H9 (cell line): ENCODE results near the gene RNF17. TPM values are rescaled to one million over a fixed set of nuclear protein-coding genes. Genes with fewer than 3 reads are reported as not detected.

Experiments used
- DNase-seq: peaks from one replicate; pipeline ENCODE4 v3.0.0-alpha.2; 2017
- H2AFZ ChIP-seq: one replicate; pipeline ENCODE4 v1.6.1; 2013; ENCODE audit warnings: mild to moderate bottlenecking, low read length, control low read depth, moderate library complexity
- H2AK5ac ChIP-seq: 2 replicates; pipeline ENCODE4 v1.6.1; 2013; ENCODE audit warnings: low read length, control low read depth, mixed read lengths; ENCODE audit not compliant: insufficient read length
- H2BK120ac ChIP-seq: one replicate; pipeline ENCODE4 v1.6.1; 2013; ENCODE audit warnings: low read depth, mild to moderate bottlenecking, low read length, control low read depth, inconsistent platforms; ENCODE audit not compliant: poor library complexity, severe bottlenecking
- H2BK12ac ChIP-seq: 2 replicates; pipeline ENCODE4 v1.6.1; 2013; ENCODE audit warnings: low read length, control low read depth, mixed read lengths, low read depth; ENCODE audit not compliant: insufficient read length
- H2BK15ac ChIP-seq: 2 replicates; pipeline ENCODE4 v1.6.1; 2013; ENCODE audit warnings: low read depth, low read length, control low read depth
- H2BK20ac ChIP-seq: one replicate; pipeline ENCODE4 v1.6.1; 2013; ENCODE audit warnings: low read depth, mild to moderate bottlenecking, low read length, control low read depth, inconsistent platforms; ENCODE audit not compliant: poor library complexity, severe bottlenecking
- H2BK5ac ChIP-seq: 2 replicates; pipeline ENCODE4 v1.6.1; 2013; ENCODE audit warnings: low read length, control low read depth, mixed read lengths; ENCODE audit not compliant: insufficient read length
- H3K14ac ChIP-seq: 2 replicates; pipeline ENCODE4 v1.6.1; 2013; ENCODE audit warnings: low read length, control low read depth; ENCODE audit not compliant: insufficient read depth
- H3K18ac ChIP-seq: 2 replicates; pipeline ENCODE4 v1.6.1; 2013; ENCODE audit warnings: low read depth, mild to moderate bottlenecking, mixed read lengths, low read length, control low read depth; ENCODE audit not compliant: insufficient read length
- H3K23ac ChIP-seq: 2 replicates; pipeline ENCODE4 v1.6.1; 2013; ENCODE audit warnings: low read length, control low read depth, mixed read lengths, low read depth; ENCODE audit not compliant: insufficient read length
- H3K23me2 ChIP-seq: 2 replicates; pipeline ENCODE4 v1.6.1; 2013; ENCODE audit warnings: low read depth, mild to moderate bottlenecking, mixed read lengths, low read length, control low read depth; ENCODE audit not compliant: insufficient read length, poor library complexity, severe bottlenecking
- H3K27ac ChIP-seq: 2 replicates; pipeline ENCODE4 v1.5.1; 2013; ENCODE audit warnings: low read length, control low read depth, mixed read lengths, low read depth; ENCODE audit not compliant: insufficient read length
- H3K27me3 ChIP-seq: 2 replicates; pipeline ENCODE4 v1.6.1; 2013; ENCODE audit warnings: low read length, control low read depth, inconsistent platforms; ENCODE audit not compliant: insufficient read depth
- H3K4ac ChIP-seq: 2 replicates; pipeline ENCODE4 v1.6.1; 2013; ENCODE audit warnings: low read depth, mild to moderate bottlenecking, control low read depth, inconsistent platforms, low read length, moderate library complexity
- H3K4me1 ChIP-seq: 2 replicates; pipeline ENCODE4 v1.6.1; 2013; ENCODE audit warnings: low read length, control low read depth, inconsistent platforms; ENCODE audit not compliant: insufficient read depth
- H3K4me2 ChIP-seq: 2 replicates; pipeline ENCODE4 v1.6.1; 2013; ENCODE audit warnings: low read length, control low read depth, mixed read lengths; ENCODE audit not compliant: insufficient read length, insufficient read depth
- H3K56ac ChIP-seq: 2 replicates; pipeline ENCODE4 v1.6.1; 2013; ENCODE audit warnings: low read depth, mild to moderate bottlenecking, mixed read lengths, low read length, control low read depth; ENCODE audit not compliant: insufficient read length
- H3K79me1 ChIP-seq: 2 replicates; pipeline ENCODE4 v1.6.1; 2013; ENCODE audit warnings: low read depth, mild to moderate bottlenecking, moderate library complexity, low read length, control low read depth, inconsistent platforms; ENCODE audit not compliant: insufficient read depth, poor library complexity, severe bottlenecking
- H3K79me2 ChIP-seq: 2 replicates; pipeline ENCODE4 v1.6.1; 2013; ENCODE audit warnings: low read length, control low read depth, inconsistent platforms; ENCODE audit not compliant: insufficient read depth
- H3K9ac ChIP-seq: 2 replicates; pipeline ENCODE4 v1.6.1; 2013; ENCODE audit warnings: low read length, control low read depth, mixed read lengths; ENCODE audit not compliant: insufficient read length; ENCODE audit errors: extremely low read depth
- H3K9me3 ChIP-seq: one replicate; pipeline ENCODE4 v1.6.1; 2013; ENCODE audit warnings: low read depth, low read length, inconsistent platforms; ENCODE audit not compliant: control insufficient read depth
- H3T11ph ChIP-seq: one replicate; pipeline ENCODE4 v1.6.1; 2013; ENCODE audit warnings: mild to moderate bottlenecking, low read length, control low read depth, inconsistent platforms
- H4K20me1 ChIP-seq: one replicate; pipeline ENCODE4 v1.6.1; 2013; ENCODE audit not compliant: control insufficient read depth, insufficient read length, insufficient read depth
- H4K5ac ChIP-seq: 2 replicates; pipeline ENCODE4 v1.6.1; 2013; ENCODE audit warnings: low read depth, mild to moderate bottlenecking, mixed read lengths, low read length, control low read depth; ENCODE audit not compliant: insufficient read length
- H4K8ac ChIP-seq: replicated peaks from 2 replicates; pipeline ENCODE4 v1.6.1; 2013; ENCODE audit warnings: low read length, control low read depth, mixed read lengths, low read depth; ENCODE audit not compliant: insufficient read length
- H4K91ac ChIP-seq: 2 replicates; pipeline ENCODE4 v1.6.1; 2013; ENCODE audit warnings: low read depth, mild to moderate bottlenecking, moderate library complexity, mixed read lengths, low read length, control low read depth; ENCODE audit not compliant: insufficient read length
- H3K27ac Mint-ChIP-seq, 3 experiments: 2 replicates in 2 of 3; 3 replicates in 1 of 3; pipeline ENCODE4 v1.8.0; 2020 to 2021; ENCODE audit warnings: mixed read lengths in 3 of 3, mild to moderate bottlenecking in 1 of 3, moderate library complexity in 1 of 3
- H3K27me3 Mint-ChIP-seq: 2 replicates; pipeline ENCODE4 v1.8.0; 2021; ENCODE audit warnings: low read depth, mild to moderate bottlenecking, moderate library complexity, mixed read lengths
- H3K36me3 Mint-ChIP-seq, 3 experiments: 2 replicates in 2 of 3; 3 replicates in 1 of 3; pipeline ENCODE4 v1.8.0; 2020 to 2021; ENCODE audit warnings: low read depth in 3 of 3, mixed read lengths in 3 of 3; ENCODE audit not compliant: insufficient read depth in 1 of 3
- H3K4me1 Mint-ChIP-seq, 2 experiments: 2 replicates each; pipeline ENCODE4 v1.8.0; 2020; ENCODE audit warnings: mixed read lengths in 2 of 2
- H3K4me3 Mint-ChIP-seq, 2 experiments: 2 replicates in 1 of 2; 3 replicates in 1 of 2; pipeline ENCODE4 v1.8.0; 2020 to 2021; ENCODE audit warnings: mild to moderate bottlenecking in 2 of 2, mixed read lengths in 2 of 2, moderate library complexity in 1 of 2
- H3K9me3 Mint-ChIP-seq, 2 experiments: 2 replicates in 1 of 2; 3 replicates in 1 of 2; pipeline ENCODE4 v1.8.0; 2020; ENCODE audit warnings: mild to moderate bottlenecking in 2 of 2, mixed read lengths in 2 of 2, moderate library complexity in 1 of 2
- WGBS: extraction: QIAGEN DNeasy Blood & Tissue Kit; methylation state at CpG from one replicate; pipeline ENCODE4 v1.1.7; 2013; ENCODE audit warnings: missing lambda C conversion rate, low lambda C conversion rate, mixed read lengths; ENCODE audit not compliant: insufficient read length; ENCODE audit errors: extremely low coverage; 5-methylcytosine and 5-hydroxymethylcytosine counted together
- total RNA-seq: library from RNA; stranded (reverse); gene quantifications from 2 replicates; pipeline ENCODE4 v1.2.1, GENCODE V29; 2021
- TF ChIP-seq, protein P1 (sequence below): fragments of 200-600 bp; sonication (generic); conservative IDR thresholded peaks from 3 replicates; pipeline ENCODE4 v1.8.0; 2021; ENCODE audit warnings: antibody characterized with exemption, mild to moderate bottlenecking

The RNF17 gene
- total RNA-seq, 1 experiment from 2014 or later = not detected

DNA sequence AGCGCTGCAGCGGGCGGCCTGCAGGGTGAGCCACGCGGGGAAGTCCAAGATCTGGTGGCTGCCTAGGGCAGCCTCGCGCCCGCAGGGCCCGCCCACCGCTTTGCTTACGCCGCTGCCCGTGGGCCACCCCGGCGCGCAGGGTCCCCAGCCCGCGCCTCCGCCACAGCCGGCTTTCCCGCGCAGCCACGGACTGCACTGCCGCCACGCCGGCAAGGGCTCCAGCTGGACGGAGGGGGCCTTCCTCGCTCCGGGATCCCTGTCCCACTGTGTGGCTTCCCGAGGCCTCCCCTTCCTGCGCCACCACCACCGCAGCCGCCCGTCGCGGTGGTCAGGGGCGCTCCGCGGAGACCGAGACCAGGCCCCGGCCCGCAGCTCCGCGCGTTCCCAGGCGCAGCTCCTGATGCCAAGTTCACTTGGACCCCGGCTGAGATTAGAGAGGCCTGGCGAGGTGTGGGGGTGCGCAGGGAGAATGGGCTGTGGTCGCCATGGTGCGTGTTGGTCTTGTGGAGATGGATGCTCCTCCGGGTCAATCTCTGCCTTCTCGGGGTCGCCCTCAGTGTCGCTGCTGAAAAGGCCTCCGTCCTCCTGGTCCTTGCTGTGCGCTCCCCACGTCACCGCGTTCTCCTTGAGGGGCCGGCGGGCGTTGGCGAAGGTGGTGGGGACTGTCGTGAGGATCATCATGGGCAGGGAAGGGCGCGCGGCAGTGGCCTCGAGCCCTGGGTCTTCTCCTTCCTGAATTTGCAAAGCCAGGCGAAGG, 17.9 kb upstream of the RNF17 start:
- Histone ChIP-seq H3K4me2 (peak overlapping the region; percentile 56), H4K20me1 (no peaks in the 10 kb centered on the region), H3K23me2 (peaks cover 22% of the 10 kb centered on the region), H4K5ac (no peak overlapping the region), H3K79me1 (no peaks in the 10 kb centered on the region), H3K4ac (no peak overlapping the region), H2AK5ac (no peak overlapping the region), H4K91ac (no peak overlapping the region), H2AFZ (no peak overlapping the region), H3K9ac (no peak overlapping the region), H3K23ac (no peak overlapping the region), H2BK20ac (no peak overlapping the region), H3K4me1 (no peaks in the 10 kb centered on the region), H3K18ac (no peak overlapping the region), H3T11ph (no peak overlapping the region), H2BK5ac (no peak overlapping the region), H3K79me2 (no peaks in the 10 kb centered on the region), H3K27ac (no peak overlapping the region), H3K14ac (peak overlapping the region; percentile 42; the same call in 1 of the 2 replicates), H2BK12ac (no peak overlapping the region), H2BK15ac (no peak overlapping the region), H2BK120ac (no peak overlapping the region), H3K9me3 (no peaks in the 10 kb centered on the region), H4K8ac (no peak overlapping the region), H3K27me3 (peaks cover 40% of the 10 kb centered on the region; the same call in 1 of the 2 replicates), H3K56ac (no peak overlapping the region)
- no CpG with 5 or more reads among the region's 70 CpGs for WGBS
- Mint-ChIP-seq H3K27me3 (peaks cover 87% of the 10 kb centered on the region), H3K9me3 (no peaks in the 10 kb centered on the region), H3K27ac (no peak overlapping the region), H3K4me3 (peak overlapping the region; percentile 65 to 86), H3K36me3 (no peaks in the 10 kb centered on the region; a peak in 2 of 7 replicates), H3K4me1 (peaks cover 21 to 25% of the 10 kb centered on the region in 2 experiments)
- DNase-seq = no peak
- TF ChIP-seq, protein P1, sequence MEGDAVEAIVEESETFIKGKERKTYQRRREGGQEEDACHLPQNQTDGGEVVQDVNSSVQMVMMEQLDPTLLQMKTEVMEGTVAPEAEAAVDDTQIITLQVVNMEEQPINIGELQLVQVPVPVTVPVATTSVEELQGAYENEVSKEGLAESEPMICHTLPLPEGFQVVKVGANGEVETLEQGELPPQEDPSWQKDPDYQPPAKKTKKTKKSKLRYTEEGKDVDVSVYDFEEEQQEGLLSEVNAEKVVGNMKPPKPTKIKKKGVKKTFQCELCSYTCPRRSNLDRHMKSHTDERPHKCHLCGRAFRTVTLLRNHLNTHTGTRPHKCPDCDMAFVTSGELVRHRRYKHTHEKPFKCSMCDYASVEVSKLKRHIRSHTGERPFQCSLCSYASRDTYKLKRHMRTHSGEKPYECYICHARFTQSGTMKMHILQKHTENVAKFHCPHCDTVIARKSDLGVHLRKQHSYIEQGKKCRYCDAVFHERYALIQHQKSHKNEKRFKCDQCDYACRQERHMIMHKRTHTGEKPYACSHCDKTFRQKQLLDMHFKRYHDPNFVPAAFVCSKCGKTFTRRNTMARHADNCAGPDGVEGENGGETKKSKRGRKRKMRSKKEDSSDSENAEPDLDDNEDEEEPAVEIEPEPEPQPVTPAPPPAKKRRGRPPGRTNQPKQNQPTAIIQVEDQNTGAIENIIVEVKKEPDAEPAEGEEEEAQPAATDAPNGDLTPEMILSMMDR = no peak
